Right cardiac atrium (tissue), 5 donors: ENCODE measurements around the gene SLC8A3. TPM values are rescaled to one million over a fixed set of nuclear protein-coding genes. Genes with fewer than 3 reads are reported as not detected.

ENCODE experiments used
- ATAC-seq, 2 donors: fragments of 200-7000 bp; cut with Tn5 transposase; one replicate each; pipeline versions ENCODE4 v1.8.0 to v1.9.1; 2020; ENCODE audit warnings: moderate library complexity in 2 of 2, mild to moderate bottlenecking in 1 of 2
- DNase-seq, 3 donors: peaks; one replicate each; pipeline ENCODE4 v3.0.0-alpha.2; 2020
- H3K27ac ChIP-seq: one replicate; pipeline ENCODE4 v1.5.1; 2013; ENCODE audit warnings: mild to moderate bottlenecking, low read length, control low read depth, moderate library complexity
- H3K27me3 ChIP-seq: one replicate; pipeline ENCODE4 v1.6.1; 2013; ENCODE audit not compliant: control insufficient read depth, insufficient read depth
- H3K4me1 ChIP-seq: one replicate; pipeline ENCODE4 v1.6.1; 2013; ENCODE audit warnings: low read length; ENCODE audit not compliant: control insufficient read depth, insufficient read depth
- H3K4me3 ChIP-seq: one replicate; pipeline ENCODE4 v1.5.1; 2013; ENCODE audit warnings: low read length, control low read depth
- H3K9me3 ChIP-seq: one replicate; pipeline ENCODE4 v1.6.1; 2013; ENCODE audit warnings: low read length; ENCODE audit not compliant: control insufficient read depth
- WGBS: extraction: QIAGEN DNeasy Blood & Tissue Kit; methylation state at CpG from one replicate; pipeline ENCODE4 v1.1.7; 2013; 5-methylcytosine and 5-hydroxymethylcytosine counted together
- intact Hi-C, 4 donors: fragments of 100-400 bp; cut with DNase I; formaldehyde crosslinking; loops; one replicate each; pipeline versions ENCODE4 v1.11.0 to v1.14.0; 2022 to 2023
- polyA plus RNA-seq: library from polyadenylated mRNA; stranded (reverse); fragments of 200-250 nt; gene quantifications from one replicate; pipeline ENCODE4 v1.2.3, GENCODE V29; 2013
- total RNA-seq, 4 donors: library from RNA; stranded (reverse); fragmentation: NEBNext Ultra II Directional; extraction: Animal tissue kit (Norgen Biotek cat#: 25700); gene quantifications; one replicate each; pipeline ENCODE4 v1.2.1, GENCODE V29; 2021
- donor health status: healthy with polysubstance abuse.
- donor health status: DM: no; HTN: yes; CAD: no.
- donor health status: DM: no; HTN: no; CAD: no.
- donor health status: DM: no; HTN: yes; CAD: no; lungs with severe emphysema.
- donor health status: DM: yes; HTN: yes; CAD: no.

SLC8A3 gene
- total and polyA plus RNA-seq, 5 donors: 0.06 to 0.28 (median 0.08) TPM; not detected in 1

GRCh38 chr14:70009961-70010360 is 178.8 kb downstream of the SLC8A3 start:
- no peaks in the 10 kb centered on the region for H3K27me3 ChIP-seq
- ATAC-seq (peak in 1 of 2 donors; percentile 61), DNase-seq (peak in 2 of 3 donors; percentile 46 to 65)
- no peaks in the 10 kb centered on the region for H3K9me3 ChIP-seq
- 55% methylated on average over 8 of the region's 8 CpGs for WGBS
- no peaks in the 10 kb centered on the region for H3K4me1 ChIP-seq
- intact Hi-C loops: loop anchor here in 2 of 4 donors (10.0 kb wide), 1 partner anchor 135 kb away; the partner anchor contains the start of gene SMOC1 (in 2 of the 2)
- H3K27ac ChIP-seq: no peak overlapping the region
- no peak overlapping the region for H3K4me3 ChIP-seq

- intact Hi-C loops: no loop called here
- DNase-seq: no peak
- Histone ChIP-seq H3K27ac (no peak overlapping the region), H3K4me3 (no peak overlapping the region), H3K27me3 (no peaks in the 10 kb centered on the region), H3K4me1 (no peaks in the 10 kb centered on the region), H3K9me3 (no peaks in the 10 kb centered on the region)
- ATAC-seq: no peak
- WGBS: 54% methylated on average over 6 of the region's 6 CpGs
Observed at GRCh38 chr14:70008284-70009262, 180.2 kb downstream of the SLC8A3 start.

GRCh38 chr14:70006699-70007098 is 182.1 kb downstream of the SLC8A3 start:
- 80% methylated on average over 6 of the region's 6 CpGs for WGBS
- Histone ChIP-seq H3K4me3 (no peak overlapping the region), H3K27me3 (no peaks in the 10 kb centered on the region), H3K9me3 (no peaks in the 10 kb centered on the region), H3K27ac (no peak overlapping the region), H3K4me1 (no peaks in the 10 kb centered on the region)
- intact Hi-C loops: no loop called here
- ATAC-seq: no peak
- DNase-seq: no peak

- ATAC-seq: no peak
- intact Hi-C loops: no loop called here
Observed at GRCh38 chr14:70005281-70005805, 183.4 kb downstream of the SLC8A3 start.

GRCh38 chr14:70004791-70005190 is 184.0 kb downstream of the SLC8A3 start:
- no peaks in the 10 kb centered on the region for H3K9me3 ChIP-seq
- ATAC-seq (no peak), DNase-seq (no peak)
- 68% methylated on average over 2 of the region's 2 CpGs for WGBS
- intact Hi-C loops: no loop called here
- H3K27ac ChIP-seq: no peak overlapping the region
- H3K27me3 ChIP-seq: no peaks in the 10 kb centered on the region
- no peak overlapping the region for H3K4me3 ChIP-seq
- H3K4me1 ChIP-seq: no peaks in the 10 kb centered on the region

More at GRCh38 chr14:70005281-70005805, 183.4 kb downstream of the SLC8A3 start:
- no peaks in the 10 kb centered on the region for H3K27me3 ChIP-seq
- no peak overlapping the region for H3K4me3 ChIP-seq
- H3K9me3 ChIP-seq: no peaks in the 10 kb centered on the region
- no peak for DNase-seq
- H3K4me1 ChIP-seq: no peaks in the 10 kb centered on the region
- no peak overlapping the region for H3K27ac ChIP-seq
- WGBS: 79% methylated on average over 5 of the region's 5 CpGs

- DNase-seq: no peak
- no peaks in the 10 kb centered on the region for H3K4me1 ChIP-seq
- H3K9me3 ChIP-seq: no peaks in the 10 kb centered on the region
- no peaks in the 10 kb centered on the region for H3K27me3 ChIP-seq
- ATAC-seq: no peak
- H3K27ac ChIP-seq: no peak overlapping the region
- no peak overlapping the region for H3K4me3 ChIP-seq
- 85% methylated on average over 6 of the region's 6 CpGs for WGBS
- intact Hi-C loops: no loop called here
Observed at GRCh38 chr14:70002589-70003346, 186.0 kb downstream of the SLC8A3 start.

GRCh38 chr14:70000601-70001000 is 188.2 kb downstream of the SLC8A3 start:
- Histone ChIP-seq H3K4me1 (no peaks in the 10 kb centered on the region), H3K27me3 (no peaks in the 10 kb centered on the region), H3K27ac (no peak overlapping the region), H3K9me3 (no peaks in the 10 kb centered on the region), H3K4me3 (no peak overlapping the region)
- ATAC-seq: no peak
- WGBS: 89% methylated on average over 7 of the region's 7 CpGs
- no peak for DNase-seq
- intact Hi-C loops: no loop called here

GRCh38 chr14:69999261-69999674 is 189.5 kb downstream of the SLC8A3 start:
- ATAC-seq (peak in 1 of 2 donors; percentile 72), DNase-seq (peak in 1 of 3 donors; percentile 32)
- 57% methylated on average over 10 of the region's 10 CpGs for WGBS
- H3K4me1 ChIP-seq: no peaks in the 10 kb centered on the region
- intact Hi-C loops: no loop called here
- H3K4me3 ChIP-seq: no peak overlapping the region
- no peaks in the 10 kb centered on the region for H3K27me3 ChIP-seq
- no peaks in the 10 kb centered on the region for H3K9me3 ChIP-seq
- no peak overlapping the region for H3K27ac ChIP-seq

- intact Hi-C loops: no loop called here
- no peaks in the 10 kb centered on the region for H3K9me3 ChIP-seq
- no peak for DNase-seq
- H3K4me3 ChIP-seq: no peak overlapping the region
- no peaks in the 10 kb centered on the region for H3K27me3 ChIP-seq
- no peaks in the 10 kb centered on the region for H3K4me1 ChIP-seq
- ATAC-seq: peak; percentile 28 to 58
- WGBS: 51% methylated on average over 5 of the region's 5 CpGs
- H3K27ac ChIP-seq: no peak overlapping the region
Observed at GRCh38 chr14:69997849-69998248, 190.9 kb downstream of the SLC8A3 start.

- Histone ChIP-seq H3K27ac (no peak overlapping the region), H3K9me3 (no peaks in the 10 kb centered on the region), H3K4me1 (no peaks in the 10 kb centered on the region), H3K27me3 (no peaks in the 10 kb centered on the region), H3K4me3 (no peak overlapping the region)
- 83% methylated on average over 1 of the region's 1 CpG for WGBS
- ATAC-seq: peak in 1 of 2 donors; percentile 14
- intact Hi-C loops: no loop called here
- no peak for DNase-seq
Observed at GRCh38 chr14:69996216-69996615, 192.5 kb downstream of the SLC8A3 start.
